ENCODE measurements around the gene ARHGAP45.

ARHGAP45 gene

GRCh38 chr19:1047696-1048147 is 19.2 kb upstream of the ARHGAP45 start:
- H4K20me1 ChIP-seq (ENCODE audit: control insufficient read depth, insufficient read depth, low read depth, low read length): no peaks in the 10 kb centered on the region
- no peak for TF ChIP-seq CTCF (IDR thresholded peaks at IDR 0.05; ENCODE audit: low read depth, low read length, poor library complexity, severe bottlenecking)
- TF ChIP-seq EZH2phosphoT487 (IDR thresholded peaks at IDR 0.05; ENCODE audit: borderline replicate concordance, low read length): no peak
- no peaks in the 10 kb centered on the region for H3F3A ChIP-seq (ENCODE audit: control insufficient read depth, insufficient read depth)
- no peaks in the 10 kb centered on the region for H3K79me2 ChIP-seq (ENCODE audit: control insufficient read depth, low read length)
- no peak overlapping the region for H3K4me3 ChIP-seq (ENCODE audit: low read length)
- H3K36me3 ChIP-seq (ENCODE audit: control insufficient read depth, low read length): peaks cover 34% of the 10 kb centered on the region
- H3K27ac ChIP-seq (ENCODE audit: low read depth, low read length): no peak overlapping the region
- no peak overlapping the region for H3K4me2 ChIP-seq (ENCODE audit: low read length)
- H3K4me1 ChIP-seq (ENCODE audit: control insufficient read depth, low read length): no peaks in the 10 kb centered on the region
- H3K27me3 ChIP-seq (ENCODE audit: control insufficient read depth, low read length): no peaks in the 10 kb centered on the region
- H3K9me2 ChIP-seq (replicated peaks; ENCODE audit: control insufficient read depth, low read length): no peaks in the 10 kb centered on the region
- no peaks in the 10 kb centered on the region for H3K9me3 ChIP-seq (ENCODE audit: control insufficient read depth, insufficient read depth, low read length)

DNA sequence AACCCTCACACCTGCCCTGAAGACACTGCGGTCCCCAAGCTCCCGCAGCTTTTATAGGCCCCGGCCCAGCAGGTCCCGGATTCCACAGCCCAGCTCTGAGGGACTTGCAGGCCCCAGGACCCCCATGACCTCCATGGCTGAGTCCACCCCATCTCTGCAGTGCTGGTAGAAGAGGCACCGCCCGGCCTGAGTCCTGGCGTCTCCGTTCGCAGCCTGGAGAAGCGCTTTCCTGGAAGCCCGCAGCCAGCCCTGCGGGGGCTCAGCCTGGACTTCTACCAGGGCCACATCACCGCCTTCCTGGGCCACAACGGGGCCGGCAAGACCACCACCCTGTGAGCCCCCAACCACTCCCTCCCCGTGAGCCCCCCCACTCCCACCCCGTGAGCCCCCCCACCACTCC is 17.9 kb upstream of the ARHGAP45 start:
- Histone ChIP-seq H4K20me1 (ENCODE audit: control insufficient read depth, insufficient read depth, low read depth, low read length) (no peaks in the 10 kb centered on the region), H3K79me2 (ENCODE audit: control insufficient read depth, low read length) (no peaks in the 10 kb centered on the region), H3K36me3 (ENCODE audit: control insufficient read depth, low read length) (peaks cover 32% of the 10 kb centered on the region), H3K27ac (ENCODE audit: low read depth, low read length) (no peak overlapping the region), H3K4me1 (ENCODE audit: control insufficient read depth, low read length) (no peaks in the 10 kb centered on the region), H3K4me3 (ENCODE audit: low read length) (no peak overlapping the region), H3F3A (ENCODE audit: control insufficient read depth, insufficient read depth) (no peaks in the 10 kb centered on the region), H3K27me3 (ENCODE audit: control insufficient read depth, low read length) (no peaks in the 10 kb centered on the region), H3K9me3 (ENCODE audit: control insufficient read depth, insufficient read depth, low read length) (no peaks in the 10 kb centered on the region), H3K9me2 (replicated peaks; ENCODE audit: control insufficient read depth, low read length) (no peaks in the 10 kb centered on the region), H3K4me2 (ENCODE audit: low read length) (no peak overlapping the region)
- TF ChIP-seq EZH2phosphoT487 (IDR thresholded peaks at IDR 0.05; ENCODE audit: borderline replicate concordance, low read length) (no peak), CTCF (IDR thresholded peaks at IDR 0.05; ENCODE audit: low read depth, low read length, poor library complexity, severe bottlenecking) (no peak)

- H4K20me1 ChIP-seq (ENCODE audit: control insufficient read depth, insufficient read depth, low read depth, low read length): no peaks in the 10 kb centered on the region
- H3K27ac ChIP-seq (ENCODE audit: low read depth, low read length): no peak overlapping the region
- H3K79me2 ChIP-seq (ENCODE audit: control insufficient read depth, low read length): no peaks in the 10 kb centered on the region
- H3K9me2 ChIP-seq (replicated peaks; ENCODE audit: control insufficient read depth, low read length): no peaks in the 10 kb centered on the region
- H3K4me3 ChIP-seq (ENCODE audit: low read length): no peak overlapping the region
- H3K4me2 ChIP-seq (ENCODE audit: low read length): no peak overlapping the region
- H3K4me1 ChIP-seq (ENCODE audit: control insufficient read depth, low read length): no peaks in the 10 kb centered on the region
- no peaks in the 10 kb centered on the region for H3F3A ChIP-seq (ENCODE audit: control insufficient read depth, insufficient read depth)
- TF ChIP-seq EZH2phosphoT487 (IDR thresholded peaks at IDR 0.05; ENCODE audit: borderline replicate concordance, low read length): no peak
- TF ChIP-seq CTCF (IDR thresholded peaks at IDR 0.05; ENCODE audit: low read depth, low read length, poor library complexity, severe bottlenecking): no peak
- no peaks in the 10 kb centered on the region for H3K27me3 ChIP-seq (ENCODE audit: control insufficient read depth, low read length)
- H3K9me3 ChIP-seq (ENCODE audit: control insufficient read depth, insufficient read depth, low read length): no peaks in the 10 kb centered on the region
- peaks cover 34% of the 10 kb centered on the region for H3K36me3 ChIP-seq (ENCODE audit: control insufficient read depth, low read length)
Observed at GRCh38 chr19:1049800-1050199, 17.2 kb upstream of the ARHGAP45 start.

Measured in DOHH2 (cell line).